Suprapubic skin (tissue), 3 donors: ENCODE data around the gene MFSD6.

Experiments
- CTCF ChIP-seq, 2 donors: fragments of 200-600 bp in 1 of 2; fragments of 450-650 bp in 1 of 2; sonication (generic) in 1 of 2; IDR thresholded peaks; one replicate each; pipeline ENCODE4 v1.5.1; 2016 to 2019; ENCODE audit warnings: antibody characterized with exemption in 2 of 2, mild to moderate bottlenecking in 1 of 2, moderate library complexity in 1 of 2
- EP300 ChIP-seq: sonication (generic); formaldehyde crosslinking; IDR thresholded peaks from one replicate; pipeline ENCODE4 v1.6.1; 2017; ENCODE audit warnings: antibody characterized with exemption
- POLR2A ChIP-seq, 2 donors: fragments of 450-650 bp; IDR thresholded peaks; one replicate each; pipeline ENCODE4 v1.6.1; 2017; ENCODE audit warnings: antibody characterized with exemption in 2 of 2, mild to moderate bottlenecking in 2 of 2, moderate library complexity in 2 of 2

- TF ChIP-seq CTCF (IDR thresholded peaks at IDR 0.05) (peak in 1 of 2 donors; percentile 38), EP300 (no peak), POLR2A (IDR thresholded peaks at IDR 0.05) (no peak)
Measured at GRCh38 chr2:190382851-190383250, 25.3 kb upstream of the MFSD6 start.
